MCF 10A (cell line): Measurements from ENCODE around the gene KIDINS220. TPM values are rescaled to one million over a fixed set of nuclear protein-coding genes. Genes with fewer than 3 reads are reported as not detected.

Source experiments
- BruUV-seq: library from RNA; stranded (reverse); fragments of 400-500 nt; replicated peaks from 2 replicates; lab custom pipeline; 2021; lab: Mats Ljungman, UMichigan
- CTCF ChIA-PET: fragments of 300-600 bp; sonication (Branson Sonifier 250); formaldehyde crosslinking; extraction: SDS; loops from one replicate; lab custom pipeline; 2021; ENCODE audit warnings: antibody characterized with exemption, inconsistent platforms; lab: Yijun Ruan, JAX
- POLR2A ChIA-PET: fragments of 300-600, 350-650 bp; sonication (Branson Sonifier 250); formaldehyde crosslinking; extraction: SDS; loops from one replicate; lab custom pipeline; 2020; ENCODE audit warnings: antibody characterized with exemption, inconsistent platforms; lab: Yijun Ruan, JAX
- DNase-seq: peaks from one replicate; pipeline ENCODE4 v3.0.0-alpha.2; 2018; ENCODE audit not compliant: unreplicated experiment
- H3K27ac Mint-ChIP-seq: one replicate; pipeline ENCODE4 v1.8.0; 2022; ENCODE audit warnings: mild to moderate bottlenecking, low read depth, mixed read lengths; ENCODE audit not compliant: unreplicated experiment
- H3K27me3 Mint-ChIP-seq: one replicate; pipeline ENCODE4 v1.8.0; 2022; ENCODE audit warnings: mixed read lengths; ENCODE audit not compliant: insufficient read depth, unreplicated experiment
- H3K36me3 Mint-ChIP-seq: one replicate; pipeline ENCODE4 v1.8.0; 2022; ENCODE audit warnings: mild to moderate bottlenecking, moderate library complexity, mixed read lengths; ENCODE audit not compliant: insufficient read depth, unreplicated experiment
- H3K4me1 Mint-ChIP-seq: one replicate; pipeline ENCODE4 v1.8.0; 2022; ENCODE audit warnings: mixed read lengths; ENCODE audit not compliant: insufficient read depth, unreplicated experiment
- H3K4me3 Mint-ChIP-seq: one replicate; pipeline ENCODE4 v1.8.0; 2022; ENCODE audit warnings: mild to moderate bottlenecking, moderate library complexity, mixed read lengths; ENCODE audit not compliant: unreplicated experiment
- H3K9me3 Mint-ChIP-seq: one replicate; pipeline ENCODE4 v1.8.0; 2022; ENCODE audit warnings: mixed read lengths; ENCODE audit not compliant: unreplicated experiment
- CTCF ChIP-seq: fragments of 200-600 bp; IDR thresholded peaks from one replicate; pipeline ENCODE4 v1.8.0; 2022; ENCODE audit warnings: antibody characterized with exemption, mild to moderate bottlenecking; ENCODE audit not compliant: unreplicated experiment
- intact Hi-C: fragments of 100-400 bp; cut with micrococcal nuclease; formaldehyde crosslinking; loops from 2 replicates; pipeline ENCODE4 v1.14.1; 2022
- total RNA-seq: library from RNA; stranded (reverse); gene quantifications from 2 replicates; pipeline ENCODE4 v1.2.3, GENCODE V29; 2022

The KIDINS220 gene
- total RNA-seq, 1 experiment from 2014 or later, result 41.8 TPM

DNA sequence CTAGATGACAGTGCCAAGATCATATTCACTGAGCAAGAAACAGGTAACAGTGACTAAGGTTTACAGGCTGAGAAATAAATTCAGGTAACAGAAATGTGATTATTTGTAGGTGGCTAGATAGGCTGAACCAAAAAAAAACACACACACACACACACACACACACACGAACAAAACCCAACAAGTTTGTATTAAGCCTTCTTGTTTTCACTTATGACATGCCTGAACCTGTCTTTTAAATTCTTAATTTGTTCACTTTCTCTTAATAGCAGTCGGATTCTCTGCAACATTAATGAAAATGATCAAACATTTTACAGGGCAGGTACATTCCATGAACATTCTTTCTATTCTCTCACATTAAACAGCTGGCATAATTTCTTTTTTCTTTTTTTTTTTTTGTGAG lies 18.8 kb upstream of the KIDINS220 start:
- no peak for DNase-seq
- Mint-ChIP-seq H3K27ac (peak overlapping the region; percentile 23), H3K27me3 (no peaks in the 10 kb centered on the region), H3K4me3 (no peak overlapping the region), H3K9me3 (no peaks in the 10 kb centered on the region), H3K4me1 (peaks cover 10% of the 10 kb centered on the region), H3K36me3 (peaks cover 6% of the 10 kb centered on the region)
- CTCF ChIA-PET, result interaction anchor here (0.6 to 2.0 kb wide), 3 partner anchors 17 to 350 kb away, joined by 4 to 7 read pairs (median 6); no protein-coding TSS in a partner anchor
- intact Hi-C loops, result no loop called here
- POLR2A ChIA-PET, result no interaction called here
- TF ChIP-seq CTCF, result no peak
- no TSS peak for BruUV-seq

GRCh38 chr2:8855010-8855409 lies 17.6 kb upstream of the KIDINS220 start:
- CTCF ChIA-PET, result interaction anchor here (0.7 to 2.0 kb wide), 2 partner anchors 18 to 1625 kb away, joined by 3 to 6 read pairs; no protein-coding TSS in a partner anchor
- BruUV-seq, result no TSS peak
- POLR2A ChIA-PET, result interaction anchor here (0.6 to 1.2 kb wide), 3 partner anchors 19 to 259 kb away, joined by 3 read pairs; no protein-coding TSS in a partner anchor
- Mint-ChIP-seq H3K4me1 (peaks cover 5% of the 10 kb centered on the region), H3K4me3 (no peak overlapping the region), H3K36me3 (peaks cover 6% of the 10 kb centered on the region), H3K9me3 (no peaks in the 10 kb centered on the region), H3K27ac (no peak overlapping the region), H3K27me3 (no peaks in the 10 kb centered on the region)
- no peak for TF ChIP-seq CTCF
- intact Hi-C loops, result no loop called here
- no peak for DNase-seq

GRCh38 chr2:8853426-8853825 lies 16.0 kb upstream of the KIDINS220 start:
- Mint-ChIP-seq H3K36me3 (peaks cover 3% of the 10 kb centered on the region), H3K27ac (no peak overlapping the region), H3K4me3 (no peak overlapping the region), H3K27me3 (no peaks in the 10 kb centered on the region), H3K9me3 (no peaks in the 10 kb centered on the region), H3K4me1 (peaks cover 5% of the 10 kb centered on the region)
- POLR2A ChIA-PET, result interaction anchor here (1.5 kb wide), 1 partner anchor 14 kb away, joined by 5 read pairs; no protein-coding TSS in a partner anchor
- no peak for TF ChIP-seq CTCF
- CTCF ChIA-PET, result no interaction called here
- BruUV-seq, result no TSS peak
- no peak for DNase-seq
- intact Hi-C loops, result no loop called here

DNA sequence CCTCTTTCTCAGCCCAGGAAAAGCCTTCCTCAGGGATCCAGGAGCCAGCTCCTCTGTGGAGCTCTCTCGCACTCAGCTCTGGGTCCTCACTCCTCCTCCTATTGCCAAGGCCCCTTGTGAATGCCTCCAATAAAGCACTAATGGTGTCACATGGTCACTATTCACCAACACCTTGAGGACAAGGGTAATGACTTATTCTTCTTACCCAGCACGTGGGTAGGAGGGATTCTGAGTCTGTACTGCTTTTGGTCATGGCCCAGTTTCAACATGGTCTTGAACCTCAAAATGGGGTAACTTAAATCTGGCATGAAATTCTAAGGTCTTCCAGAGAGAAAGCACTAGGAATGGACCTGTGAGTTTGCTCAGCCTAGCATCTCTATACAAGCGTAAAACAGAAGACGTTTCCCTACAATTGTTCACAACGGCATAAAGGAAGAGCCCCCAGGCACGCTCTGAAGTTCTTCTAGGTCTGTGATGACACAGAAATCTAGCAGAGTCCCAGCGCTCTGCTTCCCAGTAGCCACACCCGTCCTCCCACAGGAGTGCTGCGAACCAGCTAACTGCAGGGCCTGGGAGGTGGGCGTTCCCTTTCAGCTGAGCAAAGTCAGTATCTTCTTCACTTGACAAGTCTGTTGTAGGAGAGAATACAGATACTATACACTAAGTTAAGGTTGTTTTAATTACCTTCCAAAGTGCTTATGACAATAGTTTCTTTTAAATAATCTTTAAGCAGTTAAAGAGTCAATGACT lies 14.6 kb upstream of the KIDINS220 start:
- peak; percentile 9 for DNase-seq
- TF ChIP-seq CTCF, result no peak
- ChIA-PET CTCF (interaction anchor here (0.5 to 0.6 kb wide), 3 partner anchors 19 to 560 kb away, joined by 3 to 6 read pairs (median 3); no protein-coding TSS in a partner anchor), POLR2A (no interaction called here)
- no peak overlapping the region for H3K4me3 Mint-ChIP-seq
- no TSS peak for BruUV-seq
- no peak overlapping the region for H3K27ac Mint-ChIP-seq
- intact Hi-C loops, result no loop called here
- H3K36me3 Mint-ChIP-seq, result no peaks in the 10 kb centered on the region
- H3K27me3 Mint-ChIP-seq, result no peaks in the 10 kb centered on the region
- peaks cover 5% of the 10 kb centered on the region for H3K4me1 Mint-ChIP-seq
- H3K9me3 Mint-ChIP-seq, result no peaks in the 10 kb centered on the region
